Stomach smooth muscle (tissue), 2 donors: ENCODE measurements around the gene SNX8.

Experiments
- H3K27ac ChIP-seq: one replicate; pipeline ENCODE4 v1.7.0; 2013; ENCODE audit warnings: mild to moderate bottlenecking, low read length, inconsistent platforms
- H3K27me3 ChIP-seq, 2 donors: one replicate each; pipeline ENCODE4 v1.7.0; 2013; ENCODE audit warnings: low read length in 2 of 2; ENCODE audit not compliant: insufficient read depth in 2 of 2, control insufficient read depth in 1 of 2
- H3K36me3 ChIP-seq, 2 donors: one replicate each; pipeline ENCODE4 v1.7.0; 2013; ENCODE audit warnings: low read length in 2 of 2; ENCODE audit not compliant: control insufficient read depth in 2 of 2, insufficient read depth in 2 of 2
- H3K4me1 ChIP-seq: one replicate; pipeline ENCODE4 v1.7.0; 2013; ENCODE audit warnings: low read length; ENCODE audit not compliant: control insufficient read depth, insufficient read depth
- H3K4me3 ChIP-seq, 2 donors: one replicate each; pipeline ENCODE4 v1.7.0; 2013; ENCODE audit warnings: low read length in 2 of 2
- H3K9ac ChIP-seq, 2 donors: one replicate each; pipeline ENCODE4 v1.7.0; 2013; ENCODE audit warnings: low read length in 2 of 2, mild to moderate bottlenecking in 1 of 2
- H3K9me3 ChIP-seq, 2 donors: one replicate each; pipeline ENCODE4 v1.7.0; 2013; ENCODE audit warnings: low read length in 2 of 2; ENCODE audit not compliant: control insufficient read depth in 2 of 2
- donor health status: healthy.
- donor health status: Pancreatic carcinoma.

SNX8 gene

GRCh38 chr7:2202901-2203765 is 111.1 kb downstream of the SNX8 start:
- H3K4me3 ChIP-seq: peak overlapping the region in 1 of 2 donors; percentile 44
- H3K27me3 ChIP-seq: no peaks in the 10 kb centered on the region
- H3K27ac ChIP-seq: peak overlapping the region; percentile 53
- H3K4me1 ChIP-seq: peaks cover 38% of the 10 kb centered on the region
- no peaks in the 10 kb centered on the region for H3K9me3 ChIP-seq
- H3K36me3 ChIP-seq: peaks cover 10 to 13% of the 10 kb centered on the region in 2 donors
- H3K9ac ChIP-seq: no peak overlapping the region

GRCh38 chr7:2202361-2202761 is 111.9 kb downstream of the SNX8 start:
- H3K36me3 ChIP-seq: peaks cover 5% of the 10 kb centered on the region in 2 donors
- no peaks in the 10 kb centered on the region for H3K27me3 ChIP-seq
- no peak overlapping the region for H3K9ac ChIP-seq
- peaks cover 38% of the 10 kb centered on the region for H3K4me1 ChIP-seq
- H3K27ac ChIP-seq: no peak overlapping the region
- no peaks in the 10 kb centered on the region for H3K9me3 ChIP-seq
- H3K4me3 ChIP-seq: no peak overlapping the region
